HG02943 (cell line): ENCODE measurements around the gene TSPEAR.

Experiments used
- ATAC-seq: cut with Tn5 transposase; IDR thresholded peaks from one replicate; pipeline ENCODE4 v1.9.1; 2021; ENCODE audit warnings: mild to moderate bottlenecking, low read depth, moderate library complexity; ENCODE audit not compliant: unreplicated experiment

Gene TSPEAR

GRCh38 chr21:44711327-44712202 lies at the start of gene TSPEAR:
TSS of gene TSPEAR (minus strand) at chr21:44711572. CDS start at chr21:44711514, 58 bp downstream.
- ATAC-seq, result no peak

GRCh38 chr21:44760376-44760775 lies 49.0 kb upstream of the TSPEAR start:
- no peak for ATAC-seq

DNA sequence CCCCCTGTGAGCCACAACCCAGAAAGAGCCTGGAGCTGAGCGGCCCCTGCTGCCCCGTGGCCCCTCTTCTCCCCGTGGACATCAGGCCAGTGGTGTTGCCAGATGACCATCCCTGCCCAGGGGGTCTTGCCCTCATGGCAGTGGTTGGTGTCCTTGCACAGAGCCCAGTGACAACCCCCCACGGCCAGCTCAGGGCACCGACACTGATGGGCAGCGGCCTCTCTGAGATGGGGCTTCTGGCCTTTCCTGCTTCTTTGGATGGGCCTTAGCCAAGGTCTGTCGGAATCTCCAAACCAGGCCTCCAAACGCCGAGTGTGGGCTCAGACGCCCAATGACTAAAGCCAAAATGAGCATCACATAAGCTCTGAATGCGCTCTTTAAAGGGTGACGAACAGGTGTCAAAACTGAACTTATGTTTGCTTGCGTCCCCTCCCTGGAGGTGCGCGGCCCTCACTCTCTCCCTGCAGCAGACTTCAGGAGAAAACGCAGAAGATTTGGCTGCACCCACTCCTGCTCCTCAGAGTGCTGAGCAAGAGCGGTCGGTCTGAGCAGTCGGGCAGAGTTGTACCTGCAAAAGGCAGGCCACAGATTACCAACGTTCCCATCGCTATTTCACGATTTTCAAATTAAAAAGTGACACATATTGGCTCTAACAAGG lies 48.4 kb upstream of the TSPEAR start:
- ATAC-seq, result no peak

DNA sequence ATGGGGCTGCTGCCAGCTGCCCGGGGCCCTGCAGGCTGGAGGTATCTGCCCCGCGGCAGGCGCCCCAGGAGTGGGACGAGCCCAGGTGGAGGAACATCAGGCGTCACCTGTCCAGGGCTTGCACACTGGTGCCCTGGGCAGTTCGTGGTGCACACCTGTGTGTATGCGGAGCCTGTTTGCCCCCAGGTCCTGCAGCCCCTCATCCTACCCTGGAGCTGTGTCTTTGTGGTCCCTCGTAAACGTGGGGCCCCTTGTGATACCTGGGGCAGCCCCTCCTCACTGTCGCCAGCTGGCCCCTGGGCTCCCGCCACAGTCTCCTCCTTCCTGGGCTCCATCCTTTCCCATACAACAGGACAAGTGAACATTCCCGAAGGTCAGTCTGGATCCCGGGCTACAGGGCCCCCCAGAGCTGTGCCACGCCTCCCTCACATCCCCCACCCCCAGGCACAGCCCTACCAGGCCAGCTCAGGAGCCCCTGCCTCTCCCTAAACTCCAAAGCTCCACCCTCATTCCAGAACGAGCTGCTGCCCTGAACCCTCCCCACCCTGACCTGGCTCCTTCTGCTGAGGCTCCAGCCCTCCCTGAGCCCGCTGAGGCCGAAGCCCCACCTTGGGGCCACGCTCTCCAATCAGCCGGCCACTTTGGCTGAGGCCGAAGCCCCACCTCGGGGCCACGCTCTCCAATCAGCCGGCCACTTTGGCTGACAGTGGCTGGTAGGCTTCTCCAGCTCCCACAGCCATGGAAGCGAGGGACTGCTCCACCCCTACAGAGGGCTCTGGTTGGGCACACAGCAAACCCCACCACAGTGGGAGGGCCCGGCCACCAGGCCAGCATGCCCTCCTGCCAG lies 47.6 kb upstream of the TSPEAR start:
- ATAC-seq, result no peak

DNA sequence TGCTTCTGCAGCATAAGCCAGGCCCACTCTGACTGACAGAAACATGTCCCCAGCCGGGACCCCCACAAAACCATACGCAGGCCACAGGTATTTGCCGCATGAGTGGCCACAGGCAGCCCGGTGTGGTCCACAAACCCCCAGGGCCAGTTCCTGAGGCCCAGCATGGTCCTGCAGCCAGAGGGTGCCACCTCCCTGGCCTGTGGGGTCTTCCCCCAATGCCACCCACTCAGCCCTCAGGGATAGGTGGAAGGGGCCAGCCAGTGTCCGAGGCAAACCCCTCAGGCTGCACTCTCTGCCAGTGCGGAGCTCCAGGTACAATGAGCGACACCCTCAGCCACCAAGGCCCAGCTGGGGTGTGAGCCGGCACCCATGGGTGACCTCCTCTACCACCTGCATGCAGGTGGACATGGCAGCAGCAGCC lies 46.8 kb upstream of the TSPEAR start:
- ATAC-seq, result no peak

DNA sequence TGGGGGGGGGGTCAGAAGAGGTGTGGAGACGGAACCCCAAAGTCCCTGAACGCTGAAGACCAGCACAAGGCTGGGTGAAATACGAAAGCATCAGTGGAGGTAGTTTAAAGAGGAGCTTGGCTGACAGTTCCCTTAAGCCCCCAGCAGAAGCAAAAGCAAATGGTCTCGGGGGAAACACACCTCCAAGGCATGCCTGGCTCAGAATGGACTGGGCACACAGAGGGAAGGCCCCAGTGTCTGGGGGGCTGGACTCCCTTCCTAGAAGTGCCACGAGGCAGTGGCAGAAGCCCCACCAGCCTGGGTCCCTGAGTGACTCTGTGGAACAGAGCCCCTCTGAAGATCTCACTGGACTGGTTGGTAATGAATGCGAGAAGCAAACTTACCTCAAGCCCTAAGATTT lies 46.4 kb upstream of the TSPEAR start:
- ATAC-seq, result no peak

GRCh38 chr21:44756423-44757185 lies 45.2 kb upstream of the TSPEAR start:
- ATAC-seq, result no peak

DNA sequence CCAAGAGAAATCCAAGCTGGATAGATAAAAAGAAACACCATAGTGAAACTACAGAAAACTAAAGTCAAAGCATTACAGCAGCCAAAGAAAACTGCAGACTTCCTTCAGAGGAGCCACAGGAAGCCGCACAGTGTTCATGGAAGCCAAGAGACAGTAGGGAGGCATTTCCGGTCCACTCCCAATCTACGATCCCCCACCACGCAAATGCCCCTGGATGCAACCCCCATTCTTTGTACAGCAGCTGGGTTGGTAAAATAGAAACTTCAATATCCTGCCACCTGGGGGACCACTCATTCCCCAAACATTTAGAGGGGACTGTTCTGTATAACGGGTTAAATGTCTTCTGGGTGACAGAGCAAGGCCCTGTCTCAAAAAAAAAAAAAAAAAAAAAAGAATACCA lies 43.9 kb upstream of the TSPEAR start:
- ATAC-seq, result no peak

- ATAC-seq, result no peak
Measured at GRCh38 chr21:44753357-44753756, 42.0 kb upstream of the TSPEAR start.

DNA sequence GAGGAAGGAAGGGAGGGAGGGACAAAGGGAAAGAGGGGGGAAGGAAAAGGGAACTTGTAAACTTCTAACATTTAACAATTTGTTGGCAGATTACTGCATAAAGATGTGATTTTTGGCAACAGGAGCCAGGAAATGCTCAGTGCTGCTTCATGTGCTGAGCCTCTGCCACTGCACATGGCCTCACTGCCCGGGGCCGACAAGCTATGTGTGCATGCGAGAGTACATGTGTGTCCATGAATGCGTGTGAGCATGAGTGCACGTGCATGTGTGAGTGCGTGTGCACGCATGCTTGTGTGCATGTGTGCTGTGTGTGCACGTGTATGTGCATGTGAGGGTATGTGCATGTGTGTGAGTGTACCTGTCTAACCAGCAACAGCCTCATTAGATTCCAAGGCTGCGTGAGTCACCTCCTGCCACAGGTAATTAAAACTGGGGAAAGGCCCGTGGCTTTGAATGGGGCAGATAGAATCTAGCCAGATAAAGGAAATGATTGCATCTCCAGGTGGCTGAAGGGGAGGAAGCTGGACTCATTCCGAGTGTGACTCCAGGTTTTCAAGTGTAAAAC lies 41.4 kb upstream of the TSPEAR start:
- ATAC-seq, result no peak

DNA sequence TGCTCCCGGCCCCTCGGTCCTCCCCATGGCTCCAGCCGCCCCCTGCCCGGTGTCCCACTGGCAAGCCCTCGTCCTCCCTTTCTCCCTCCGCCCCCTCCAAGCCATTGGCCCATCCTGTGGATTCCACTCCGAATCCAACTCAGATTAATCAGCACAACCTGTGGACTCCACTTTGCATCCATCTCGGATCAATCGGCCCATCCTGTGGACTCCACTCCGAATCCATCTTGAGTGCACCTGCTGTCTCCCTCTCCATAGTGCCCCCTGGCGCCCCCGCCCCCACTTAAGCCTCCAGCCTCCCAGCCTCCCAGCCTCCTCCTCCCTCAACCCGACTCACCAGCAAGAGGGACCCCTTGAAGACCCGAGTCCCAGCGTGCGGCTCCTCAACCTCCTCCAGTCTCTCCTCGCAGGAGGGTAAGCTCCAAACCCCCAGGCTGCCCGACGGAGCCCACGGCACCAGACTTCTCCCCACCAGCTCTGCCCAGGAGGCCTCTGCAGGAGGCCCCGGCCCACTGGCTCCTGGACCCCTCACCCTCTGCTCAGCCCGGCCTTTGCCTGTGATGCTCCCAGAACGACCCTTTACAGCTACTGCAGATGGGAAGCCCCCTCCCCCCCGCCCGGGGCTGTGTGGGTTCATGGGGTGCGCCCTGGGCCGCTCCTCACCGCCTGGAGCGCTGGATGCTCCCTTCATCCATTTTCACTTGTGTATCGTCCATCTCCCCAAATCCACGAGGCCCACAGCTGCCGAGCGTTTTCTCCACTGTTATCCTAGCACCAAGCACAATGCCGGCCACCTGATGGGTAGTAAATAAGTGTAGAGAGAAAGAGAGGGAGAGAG lies 40.6 kb upstream of the TSPEAR start:
- no peak for ATAC-seq

- no peak for ATAC-seq
Measured at GRCh38 chr21:44751186-44751798, 39.9 kb upstream of the TSPEAR start.

GRCh38 chr21:44750675-44751025 lies 39.3 kb upstream of the TSPEAR start:
- ATAC-seq, result no peak

DNA sequence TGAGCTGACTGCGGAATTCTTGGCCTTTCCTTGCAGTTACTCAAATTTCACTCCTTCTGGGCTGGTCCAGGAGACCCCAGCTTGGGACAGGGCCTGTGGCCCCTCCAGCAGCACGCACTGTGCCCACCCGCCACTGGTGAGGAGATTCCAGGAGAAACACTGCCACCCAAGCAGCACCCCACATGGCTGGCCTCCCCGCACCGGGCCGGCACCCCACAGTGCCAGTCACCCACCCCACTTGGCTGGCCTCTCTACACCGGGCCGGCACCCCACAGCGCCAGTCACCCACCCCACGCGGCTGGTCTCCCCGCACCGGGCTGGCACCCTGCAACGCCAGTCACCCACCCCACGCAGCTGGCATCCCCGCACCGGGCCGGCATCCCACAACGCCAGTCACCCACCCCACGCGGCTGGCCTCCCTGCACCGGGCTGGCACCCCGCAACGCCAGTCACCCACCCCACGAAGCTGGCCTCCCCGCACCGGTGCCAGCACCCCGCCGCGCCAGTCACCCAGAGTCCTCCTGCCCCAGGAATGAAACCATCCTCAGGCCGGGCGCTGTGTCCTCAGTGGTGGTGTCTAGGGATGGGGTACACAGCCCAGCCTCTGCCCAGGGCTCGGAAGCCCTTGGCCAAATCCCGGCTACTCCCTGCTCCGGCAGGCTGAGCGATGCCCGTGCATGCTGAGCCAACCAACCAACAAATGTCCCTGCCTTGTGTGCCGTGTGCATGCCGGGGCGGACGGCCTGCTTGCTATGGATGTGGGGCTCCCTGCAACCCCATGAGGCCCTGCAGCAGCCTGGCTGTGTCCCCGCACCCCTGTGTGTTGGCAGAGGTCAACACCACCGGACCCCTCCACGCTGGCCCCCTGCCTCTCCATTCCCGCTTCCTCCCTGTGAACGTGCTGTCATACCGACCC lies 38.6 kb upstream of the TSPEAR start:
- no peak for ATAC-seq

DNA sequence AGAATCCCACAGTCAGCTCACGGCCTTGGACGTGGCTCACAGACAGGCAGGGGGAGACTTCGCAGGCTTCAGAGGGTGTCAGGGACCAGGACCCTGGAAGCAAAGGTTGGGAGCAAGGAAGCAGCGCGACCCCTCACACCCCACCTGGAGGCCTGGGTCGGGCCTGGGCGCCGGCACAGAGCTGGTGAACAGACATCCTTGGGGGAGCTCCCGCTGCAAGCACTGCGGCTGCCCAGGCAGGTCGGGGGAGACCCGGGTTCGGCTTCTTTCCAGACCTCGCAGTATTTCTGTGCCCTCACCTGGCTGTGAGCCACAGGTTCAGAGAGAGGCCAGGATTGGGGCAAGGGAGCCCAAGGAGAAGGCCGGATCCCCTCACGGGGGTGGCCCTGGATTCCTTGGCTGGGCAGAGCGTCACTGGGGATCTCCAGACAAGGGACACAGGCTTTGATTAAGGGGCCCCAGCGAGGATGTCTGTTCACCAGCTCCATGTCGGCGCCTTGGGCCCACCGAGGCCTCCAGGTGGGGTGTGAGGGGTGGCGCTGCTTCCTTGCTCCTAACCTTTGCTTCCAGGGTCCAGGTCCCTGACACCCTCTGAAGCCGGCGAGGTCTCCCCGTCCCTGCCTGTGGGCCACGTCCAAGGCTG lies 37.9 kb upstream of the TSPEAR start:
- no peak for ATAC-seq

DNA sequence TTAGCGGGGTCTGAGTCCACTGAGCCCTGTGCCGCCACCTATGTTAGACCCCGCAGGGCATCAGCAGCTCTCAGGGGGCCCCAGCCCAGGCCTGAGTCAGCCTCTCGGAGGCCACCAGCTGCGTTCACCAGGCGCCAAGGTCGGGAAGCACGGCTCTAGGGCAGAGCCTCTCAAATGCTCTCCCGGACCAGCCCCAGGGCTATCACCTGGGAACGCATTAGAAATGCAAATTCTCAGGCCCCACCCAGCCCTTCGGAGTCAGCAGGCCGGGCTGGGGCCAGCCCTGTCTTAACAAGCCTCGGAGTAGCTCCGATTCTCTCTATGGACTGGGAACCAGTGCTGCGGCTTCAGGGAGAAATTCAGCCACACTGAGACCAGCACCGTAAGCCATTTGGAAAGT lies 37.2 kb upstream of the TSPEAR start:
- no peak for ATAC-seq

- no peak for ATAC-seq
Measured at GRCh38 chr21:44742418-44743153, 31.2 kb upstream of the TSPEAR start.
